Activated naive CD4-positive, alpha-beta T cell treated with anti-CD3 and anti-CD28 coated beads, Interleukin-2, amount 50 U/mL, for 16 hours (primary cell): ENCODE results near the gene GRIN2B.

ENCODE experiments used
- DNase-seq: peaks from one replicate; pipeline ENCODE4 v3.0.0-alpha.2; 2020

Gene GRIN2B

GRCh38 chr12:13956060-13956590, 25.3 kb downstream of the GRIN2B start:
- no peak for DNase-seq

GRCh38 chr12:13952096-13952495, 29.3 kb downstream of the GRIN2B start:
- no peak for DNase-seq

GRCh38 chr12:13950502-13950901, 30.9 kb downstream of the GRIN2B start:
- DNase-seq = no peak

- DNase-seq = no peak
Measured at GRCh38 chr12:13948621-13949020, 32.8 kb downstream of the GRIN2B start.

DNA sequence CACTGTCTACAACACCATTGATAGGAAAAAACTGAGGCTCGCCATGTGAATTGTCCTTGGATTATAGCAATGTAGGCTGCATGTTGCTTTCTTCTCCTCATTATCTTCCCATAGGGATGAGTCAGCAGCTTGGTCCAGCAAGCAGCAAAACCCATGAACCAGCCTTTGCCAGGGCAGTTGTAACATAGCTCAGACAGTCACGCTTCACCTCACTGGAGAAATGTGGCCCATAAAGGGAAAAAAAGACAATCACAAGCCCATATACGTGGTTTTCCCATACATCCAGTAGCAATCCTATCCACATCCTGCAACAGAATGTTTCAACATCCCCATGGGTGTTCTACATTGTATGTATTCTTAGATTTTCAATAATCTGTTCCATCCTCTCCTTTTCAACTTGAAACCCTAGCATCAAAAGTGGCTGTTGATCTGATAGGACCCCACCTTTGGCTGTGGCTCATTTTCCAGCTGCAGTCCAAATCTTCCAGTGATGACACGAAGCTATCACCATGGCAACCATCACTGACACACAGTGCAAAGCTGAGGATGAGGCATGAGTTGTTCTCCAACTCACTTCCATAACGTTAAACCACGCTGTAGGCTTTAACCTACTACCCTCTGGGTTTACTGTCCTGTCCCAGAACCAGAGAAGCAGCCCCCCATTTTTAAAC, 34.0 kb downstream of the GRIN2B start:
- DNase-seq = no peak

GRCh38 chr12:13945641-13946040, 35.8 kb downstream of the GRIN2B start:
- DNase-seq = no peak

DNA sequence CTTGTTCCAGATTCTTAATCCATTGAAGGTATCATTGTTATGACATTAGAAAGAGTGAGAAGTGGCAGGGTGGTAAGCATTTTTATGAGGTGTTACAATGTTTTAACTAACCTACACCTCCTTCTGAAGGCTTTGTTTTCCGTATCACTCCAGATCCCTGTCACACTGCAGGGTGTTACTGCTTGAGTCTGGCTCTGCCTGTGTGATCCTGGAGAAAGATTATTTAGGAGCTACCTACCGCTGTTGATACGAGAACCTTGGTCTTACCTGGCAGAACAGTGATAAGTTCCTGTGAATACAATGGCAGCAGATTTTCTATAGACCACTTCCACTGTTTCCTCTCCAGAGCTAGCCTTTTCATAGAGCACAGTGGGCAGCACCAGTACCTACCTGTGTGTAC, 36.2 kb downstream of the GRIN2B start:
- no peak for DNase-seq

DNA sequence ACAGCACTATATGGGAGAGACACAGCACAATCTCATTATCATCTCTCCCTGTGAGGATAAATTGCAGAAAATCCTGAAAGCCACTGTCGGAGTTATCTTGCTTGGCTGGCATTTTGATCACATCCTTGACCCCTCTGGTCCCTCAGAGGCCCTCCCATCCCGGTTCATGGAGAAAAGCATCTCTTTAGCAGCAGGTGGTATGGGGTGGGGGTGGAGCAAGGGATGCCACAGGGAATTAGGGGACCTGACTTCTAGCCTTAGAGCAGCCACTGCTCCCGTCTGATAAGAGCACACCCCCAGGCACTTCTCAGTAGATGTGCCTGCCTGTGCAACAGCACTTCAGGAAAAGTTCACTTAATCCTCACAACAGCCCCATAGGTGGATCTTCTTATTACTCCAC, 38.6 kb downstream of the GRIN2B start:
- DNase-seq = no peak

DNA sequence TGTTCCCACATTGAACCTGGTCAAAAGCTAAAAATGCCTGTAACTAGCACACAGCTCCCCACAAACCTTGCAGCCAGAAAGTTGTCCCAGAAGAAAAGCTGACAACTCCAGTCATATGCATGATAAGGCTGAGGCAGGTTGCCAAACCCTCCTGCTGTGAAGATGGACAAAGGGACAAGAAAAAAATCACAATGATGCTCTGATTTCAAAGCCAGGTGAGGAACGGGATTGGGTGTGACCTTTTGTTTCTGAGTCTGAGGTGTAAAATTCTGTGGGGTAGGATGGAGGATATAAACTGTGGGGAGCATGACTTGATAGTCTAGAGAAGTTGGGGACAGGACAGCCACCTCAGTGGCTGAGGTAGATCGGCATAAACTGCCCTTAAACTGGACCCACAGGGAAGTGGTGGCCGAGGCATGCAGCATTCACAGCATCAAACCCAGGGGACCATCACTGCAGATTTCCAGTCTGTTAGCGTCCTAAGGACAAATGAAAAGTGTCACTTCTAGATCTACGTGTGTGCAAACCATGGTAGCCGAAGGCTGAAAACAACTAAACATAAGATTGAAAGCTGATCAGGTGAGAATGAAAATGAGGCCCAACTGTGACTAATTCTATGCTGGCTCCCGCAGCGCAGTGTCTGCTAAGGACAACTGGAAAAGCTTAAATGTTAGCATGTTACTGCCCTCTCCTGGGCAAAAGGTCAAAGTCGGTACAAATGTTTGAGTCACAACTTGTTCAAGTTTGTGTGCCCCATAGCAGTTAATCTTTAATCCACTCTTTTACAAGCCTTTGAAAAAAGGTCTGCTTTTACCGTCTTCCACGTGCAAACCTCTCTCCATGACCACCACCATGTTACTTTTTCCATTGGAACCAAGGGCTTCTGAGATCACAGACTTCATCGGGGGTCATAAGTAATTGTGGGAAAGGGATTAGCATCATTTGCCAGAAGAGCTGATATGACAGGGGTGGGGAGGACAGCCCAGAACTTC, 39.8 kb downstream of the GRIN2B start:
- no peak for DNase-seq

- no peak for DNase-seq
Measured at GRCh38 chr12:13940335-13940865, 41.0 kb downstream of the GRIN2B start.

DNA sequence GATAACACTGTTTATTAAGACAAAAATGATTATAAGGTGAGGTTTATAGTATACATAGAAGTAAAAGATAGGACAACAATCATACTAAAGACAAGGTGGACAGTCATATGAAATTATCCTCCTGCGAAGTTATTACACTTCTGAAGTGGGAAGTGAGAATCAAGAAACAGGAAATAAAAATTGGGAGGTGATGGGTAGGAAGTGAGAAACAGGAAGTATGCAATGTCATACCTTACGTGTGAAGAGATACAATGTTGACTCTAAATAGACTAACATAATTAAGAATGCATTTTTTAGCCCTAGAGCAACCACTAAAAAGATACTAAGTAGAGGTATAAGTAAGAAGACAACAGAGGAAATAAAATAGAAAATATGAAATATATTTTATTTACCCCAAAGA, 43.7 kb downstream of the GRIN2B start:
- DNase-seq = no peak

GRCh38 chr12:13935169-13935568, 46.2 kb downstream of the GRIN2B start:
- DNase-seq = no peak
